Frontal cortex (tissue), 4 donors: Measurements from ENCODE around the gene MED20. TPM values are rescaled to one million over a fixed set of nuclear protein-coding genes. Genes with fewer than 3 reads are reported as not detected.

Experiments used
- DNase-seq, 2 donors: peaks; one replicate each; pipeline ENCODE4 v3.0.0; 2012; ENCODE audit warnings: low spot score in 2 of 2
- FAIRE-seq: peaks from 2 replicates; lab custom pipeline; 2012; peaks lifted over from hg19 to GRCh38; lab: Jason Lieb, UNC
- small RNA-seq: library from RNA; depleted of rRNA; stranded (forward); fragments of <200 nt; gene quantifications from one replicate; pipeline ENCODE3, GENCODE V24; 2014
- total RNA-seq: library from RNA; depleted of rRNA; stranded (reverse); fragments of >200 nt; gene quantifications from one replicate; pipeline ENCODE4 v1.2.3, GENCODE V29; 2014
- donor health status: control.
- donor health status: control.
- donor health status: control.

Gene MED20
- total RNA-seq, 1 donor from 2014 or later: 16.7 TPM

GRCh38 chr6:41872147-41872546, 48.8 kb downstream of the MED20 start:
- DNase-seq: no peak
- FAIRE-seq: no peak

- FAIRE-seq (no peak), DNase-seq (no peak)
These were observed 49.2 kb downstream of the MED20 start for GRCh38 chr6:41871691-41872090.

- no peak for FAIRE-seq
- no peak for DNase-seq
These were observed 61.6 kb downstream of the MED20 start for GRCh38 chr6:41859356-41859755.

- FAIRE-seq: no peak
These were observed 62.2 kb downstream of the MED20 start for GRCh38 chr6:41858703-41859102.

More at GRCh38 chr6:41858703-41859102, 62.2 kb downstream of the MED20 start:
- no peak for DNase-seq

Small RNA genes lying within 50 kb of the gene (small RNA-seq; reads per million reads assigned to genes)
- not detected for gene RF00019

Other genes with a start within 250 kb of the MED20 start
- 1.6 TPM for gene TFEB, start 185.5 kb downstream of the MED20 start, total RNA-seq
- gene PGC, start 173.7 kb downstream of the MED20 start, total RNA-seq: under 0.01 TPM
- 9.4 TPM for gene FRS3, start 141.2 kb downstream of the MED20 start, total RNA-seq
- gene PRICKLE4, start 140.4 kb downstream of the MED20 start, total RNA-seq: 0.41 TPM
- gene TOMM6, start 133.4 kb downstream of the MED20 start, total RNA-seq: 35.9 TPM
- 10.6 TPM for gene USP49, start 25.8 kb downstream of the MED20 start, total RNA-seq
- 14.7 TPM for gene BYSL, start 360 bp upstream of the MED20 start, total RNA-seq
- gene CCND3, start 20.7 kb upstream of the MED20 start, total RNA-seq: 12.6 TPM
- gene TAF8, start 129.4 kb upstream of the MED20 start, total RNA-seq: 4.5 TPM
- under 0.01 TPM for gene C6orf132, start 221.5 kb upstream of the MED20 start, total RNA-seq